HL-60 (cell line): ENCODE measurements around the gene CD79B.

Experiments used
- DNase-seq, 2 experiments: peaks; one replicate each; pipeline ENCODE4 v3.0.0-alpha.2; 2010 to 2020; ENCODE audit warnings: low read depth in 1 of 2, low spot score in 1 of 2
- H3K27ac ChIP-seq: fragments of 250-450 bp; sonication (Bioruptor Pico); replicated peaks from 2 replicates; pipeline ENCODE4 v1.5.1; 2020; ENCODE audit warnings: mild to moderate bottlenecking, moderate library complexity
- H3K27me3 ChIP-seq: fragments of 250-450 bp; sonication (Bioruptor Pico); 2 replicates; pipeline ENCODE4 v1.5.1; 2021; ENCODE audit warnings: mild to moderate bottlenecking, moderate library complexity; ENCODE audit not compliant: insufficient read depth, poor library complexity, severe bottlenecking
- H3K4me3 ChIP-seq: replicated peaks from 2 replicates; pipeline ENCODE4 v1.5.1; 2011; ENCODE audit warnings: mild to moderate bottlenecking, control low read depth, low read length; ENCODE audit not compliant: insufficient read depth
- GABPA ChIP-seq: IDR thresholded peaks from 2 replicates; pipeline ENCODE4 v1.6.1; 2012; ENCODE audit warnings: low read depth
- POLR2AphosphoS5 ChIP-seq: IDR thresholded peaks from 2 replicates; pipeline ENCODE4 v1.6.1; 2012; ENCODE audit warnings: low read depth
- SPI1 ChIP-seq: IDR thresholded peaks from 2 replicates; pipeline ENCODE4 v1.6.1; 2012; ENCODE audit warnings: low read depth, mild to moderate bottlenecking, borderline replicate concordance
- TF ChIP-seq, protein P1 (sequence below): IDR thresholded peaks from 2 replicates; pipeline ENCODE4 v1.6.1; 2012; ENCODE audit warnings: low read depth; ENCODE audit not compliant: insufficient replicate concordance
- TF ChIP-seq, protein P2 (sequence below): IDR thresholded peaks from one replicate; pipeline ENCODE4 v1.5.1; 2011; ENCODE audit warnings: low read length, control low read depth, inconsistent platforms; ENCODE audit not compliant: insufficient read depth

Gene CD79B

DNA sequence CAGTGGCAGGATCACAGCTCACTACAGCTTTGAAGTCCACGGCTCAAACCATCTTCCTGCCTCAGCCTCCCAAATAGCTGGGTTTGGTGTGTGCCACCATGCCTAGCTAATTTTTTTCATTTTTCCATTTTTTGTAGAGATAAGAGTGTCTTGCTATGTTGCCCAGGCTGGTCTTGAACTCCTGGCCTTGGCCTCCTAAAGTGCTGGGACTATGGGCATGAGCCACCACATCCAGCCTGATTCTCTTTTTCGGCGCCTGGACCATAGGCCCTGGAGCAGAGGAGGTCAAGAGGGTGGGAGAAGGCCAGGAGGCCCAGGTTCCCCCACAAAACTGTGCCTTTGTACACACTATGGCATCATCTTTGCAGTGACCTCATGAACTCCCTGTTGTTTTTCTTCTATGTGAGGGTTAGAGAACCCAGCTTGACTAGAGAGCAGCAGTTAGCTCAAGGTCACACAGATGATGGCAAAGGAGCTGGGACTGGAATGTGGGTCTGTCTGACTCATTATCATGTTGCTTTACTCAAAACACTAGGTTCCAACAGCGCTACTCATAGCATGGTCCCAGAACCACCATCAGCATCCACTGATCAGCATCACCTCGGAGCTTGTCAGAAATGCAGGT, 24.3 kb upstream of the CD79B start:
- no peak overlapping the region for H3K4me3 ChIP-seq
- DNase-seq = no peak
- no peak overlapping the region for H3K27ac ChIP-seq
- TF ChIP-seq POLR2AphosphoS5 (no peak), SPI1 (no peak), GABPA (no peak)
- TF ChIP-seq, protein P1, sequence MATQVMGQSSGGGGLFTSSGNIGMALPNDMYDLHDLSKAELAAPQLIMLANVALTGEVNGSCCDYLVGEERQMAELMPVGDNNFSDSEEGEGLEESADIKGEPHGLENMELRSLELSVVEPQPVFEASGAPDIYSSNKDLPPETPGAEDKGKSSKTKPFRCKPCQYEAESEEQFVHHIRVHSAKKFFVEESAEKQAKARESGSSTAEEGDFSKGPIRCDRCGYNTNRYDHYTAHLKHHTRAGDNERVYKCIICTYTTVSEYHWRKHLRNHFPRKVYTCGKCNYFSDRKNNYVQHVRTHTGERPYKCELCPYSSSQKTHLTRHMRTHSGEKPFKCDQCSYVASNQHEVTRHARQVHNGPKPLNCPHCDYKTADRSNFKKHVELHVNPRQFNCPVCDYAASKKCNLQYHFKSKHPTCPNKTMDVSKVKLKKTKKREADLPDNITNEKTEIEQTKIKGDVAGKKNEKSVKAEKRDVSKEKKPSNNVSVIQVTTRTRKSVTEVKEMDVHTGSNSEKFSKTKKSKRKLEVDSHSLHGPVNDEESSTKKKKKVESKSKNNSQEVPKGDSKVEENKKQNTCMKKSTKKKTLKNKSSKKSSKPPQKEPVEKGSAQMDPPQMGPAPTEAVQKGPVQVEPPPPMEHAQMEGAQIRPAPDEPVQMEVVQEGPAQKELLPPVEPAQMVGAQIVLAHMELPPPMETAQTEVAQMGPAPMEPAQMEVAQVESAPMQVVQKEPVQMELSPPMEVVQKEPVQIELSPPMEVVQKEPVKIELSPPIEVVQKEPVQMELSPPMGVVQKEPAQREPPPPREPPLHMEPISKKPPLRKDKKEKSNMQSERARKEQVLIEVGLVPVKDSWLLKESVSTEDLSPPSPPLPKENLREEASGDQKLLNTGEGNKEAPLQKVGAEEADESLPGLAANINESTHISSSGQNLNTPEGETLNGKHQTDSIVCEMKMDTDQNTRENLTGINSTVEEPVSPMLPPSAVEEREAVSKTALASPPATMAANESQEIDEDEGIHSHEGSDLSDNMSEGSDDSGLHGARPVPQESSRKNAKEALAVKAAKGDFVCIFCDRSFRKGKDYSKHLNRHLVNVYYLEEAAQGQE = no peak
- TF ChIP-seq, protein P2, sequence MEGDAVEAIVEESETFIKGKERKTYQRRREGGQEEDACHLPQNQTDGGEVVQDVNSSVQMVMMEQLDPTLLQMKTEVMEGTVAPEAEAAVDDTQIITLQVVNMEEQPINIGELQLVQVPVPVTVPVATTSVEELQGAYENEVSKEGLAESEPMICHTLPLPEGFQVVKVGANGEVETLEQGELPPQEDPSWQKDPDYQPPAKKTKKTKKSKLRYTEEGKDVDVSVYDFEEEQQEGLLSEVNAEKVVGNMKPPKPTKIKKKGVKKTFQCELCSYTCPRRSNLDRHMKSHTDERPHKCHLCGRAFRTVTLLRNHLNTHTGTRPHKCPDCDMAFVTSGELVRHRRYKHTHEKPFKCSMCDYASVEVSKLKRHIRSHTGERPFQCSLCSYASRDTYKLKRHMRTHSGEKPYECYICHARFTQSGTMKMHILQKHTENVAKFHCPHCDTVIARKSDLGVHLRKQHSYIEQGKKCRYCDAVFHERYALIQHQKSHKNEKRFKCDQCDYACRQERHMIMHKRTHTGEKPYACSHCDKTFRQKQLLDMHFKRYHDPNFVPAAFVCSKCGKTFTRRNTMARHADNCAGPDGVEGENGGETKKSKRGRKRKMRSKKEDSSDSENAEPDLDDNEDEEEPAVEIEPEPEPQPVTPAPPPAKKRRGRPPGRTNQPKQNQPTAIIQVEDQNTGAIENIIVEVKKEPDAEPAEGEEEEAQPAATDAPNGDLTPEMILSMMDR = no peak
- no peaks in the 10 kb centered on the region for H3K27me3 ChIP-seq

DNA sequence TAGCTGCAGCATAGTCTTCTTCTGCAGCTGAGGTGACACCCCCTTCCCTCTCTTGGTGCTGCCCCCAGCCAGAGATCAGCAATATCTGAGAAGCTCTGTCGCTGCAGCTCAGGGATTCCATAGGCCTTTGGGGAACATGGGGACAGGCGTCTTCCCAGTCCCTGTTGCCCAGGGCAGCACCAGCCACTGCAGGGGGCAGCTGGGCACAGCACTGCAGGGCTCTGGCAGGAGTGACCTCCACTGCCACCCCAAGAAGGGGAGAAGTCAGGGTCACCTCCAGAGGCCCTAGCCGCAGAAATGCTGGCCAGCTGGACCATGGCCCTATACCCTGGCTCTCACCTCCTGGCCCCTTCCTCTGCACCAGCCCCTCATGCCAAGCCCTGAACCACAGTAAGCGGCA, 23.7 kb upstream of the CD79B start:
- TF ChIP-seq, protein P2 = no peak
- DNase-seq = no peak
- Histone ChIP-seq H3K27me3 (no peaks in the 10 kb centered on the region), H3K4me3 (no peak overlapping the region), H3K27ac (no peak overlapping the region)

DNA sequence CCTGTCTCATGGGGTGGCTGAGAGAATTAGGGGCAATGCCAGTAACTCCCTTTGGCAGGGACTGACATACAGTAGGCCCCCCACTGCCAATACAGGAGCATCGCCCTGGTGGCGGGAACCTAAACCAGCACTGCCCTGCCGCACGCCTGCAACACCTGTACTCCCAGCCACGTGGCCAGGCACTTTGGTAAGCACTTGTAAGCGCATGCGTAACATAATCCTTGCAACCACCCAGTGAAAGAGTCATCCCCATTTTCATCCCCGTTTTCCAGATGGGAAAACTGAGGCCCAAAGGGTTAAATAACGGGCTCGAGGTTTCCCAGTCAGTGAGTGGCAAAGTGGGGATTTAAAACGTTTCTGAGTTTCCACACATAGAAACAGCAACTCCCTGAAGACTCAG, 23.1 kb upstream of the CD79B start:
- Histone ChIP-seq H3K27me3 (no peaks in the 10 kb centered on the region), H3K27ac (no peak overlapping the region), H3K4me3 (no peak overlapping the region)
- TF ChIP-seq SPI1 (no peak), GABPA (no peak), POLR2AphosphoS5 (no peak)
- TF ChIP-seq, protein P2 = no peak
- TF ChIP-seq, protein P1 = no peak
- no peak for DNase-seq
